GM12878 (cell line): ENCODE data around the gene KLHL10. TPM values are rescaled to one million over a fixed set of nuclear protein-coding genes. Genes with fewer than 3 reads are reported as not detected.

ENCODE experiments used
- ATF2 ChIP-seq: IDR thresholded peaks from 2 replicates; pipeline ENCODE4 v1.6.1; 2012; ENCODE audit warnings: low read length, inconsistent platforms
- BMI1 ChIP-seq: fragments of 450-650 bp; IDR thresholded peaks from 2 replicates; pipeline ENCODE4 v1.6.1; 2016; ENCODE audit warnings: mild to moderate bottlenecking, moderate library complexity, borderline replicate concordance
- LARP7 ChIP-seq: fragments of 450-650 bp; IDR thresholded peaks from 2 replicates; pipeline ENCODE4 v1.6.1; 2017; ENCODE audit warnings: mild to moderate bottlenecking
- MEF2A ChIP-seq: IDR thresholded peaks from 2 replicates; pipeline ENCODE4 v1.6.1; 2011; ENCODE audit warnings: low read depth, mild to moderate bottlenecking, low read length, moderate library complexity; ENCODE audit not compliant: insufficient read depth
- REST ChIP-seq: IDR thresholded peaks from 2 replicates; pipeline ENCODE4 v1.6.1; 2012; ENCODE audit warnings: mild to moderate bottlenecking, low read depth, low read length
- SUZ12 ChIP-seq: fragments of 200-600 bp; sonication (generic); IDR thresholded peaks from one replicate; pipeline ENCODE4 v1.6.1; 2018; ENCODE audit warnings: antibody characterized with exemption, mild to moderate bottlenecking; ENCODE audit not compliant: unreplicated experiment
- TCF12 ChIP-seq: IDR thresholded peaks from 2 replicates; pipeline ENCODE4 v1.6.1; 2011; ENCODE audit warnings: low read depth, mild to moderate bottlenecking, low read length
- polyA plus RNA-seq, 11 experiments: library from polyadenylated mRNA; depleted of rRNA in 4 of 11; unstranded in 6 of 11; stranded (reverse) in 5 of 11; fragments of >200 nt; fragmentation: Nextera tagmentation in 4 of 11; fragmentation: Illumina TruSeq in 1 of 11; extraction: Ambion mirVana in 4 of 11; extraction: Trizol in 1 of 11; gene quantifications; 1 replicate in 1 of 11; 2 replicates in 10 of 11; pipeline versions ENCODE4 v1.2.1 to v1.2.3, GENCODE V29; 2011 to 2016; ENCODE audit warnings: inconsistent platforms in 2 of 11, missing spikeins in 2 of 11, low read depth in 1 of 11
- total RNA-seq, 4 experiments: library from RNA; depleted of rRNA in 3 of 4; stranded (reverse); fragments of >200 nt in 3 of 4; fragmentation: Illumina TruSeq in 1 of 4; extraction: Trizol in 1 of 4; gene quantifications; 2 replicates each; pipeline versions ENCODE4 v1.2.1 to v1.2.3, GENCODE V29; 2013 to 2021

The KLHL10 gene
- total and polyA plus RNA-seq, 10 of the 15 experiments (the other 5 are each of a cell fraction or from before 2014, with no cell fraction given): 0.13 to 0.62 (median 0.20) TPM; not detected in 4

- TF ChIP-seq ATF2 (no peak), BMI1 (no peak), SUZ12 (no peak), LARP7 (no peak), MEF2A (no peak), TCF12 (no peak), REST (no peak)
Observed at GRCh38 chr17:41835214-41835799, 2.3 kb upstream of the KLHL10 start (continued).
